GM19025 (cell line): ENCODE data around the gene ZNF473.
A peak's percentile ranks its signal among the peaks of the same experiment; 100 is the strongest.

Experiments used
- ATAC-seq: cut with Tn5 transposase; IDR thresholded peaks from one replicate; pipeline ENCODE4 v1.9.1; 2021; ENCODE audit warnings: mild to moderate bottlenecking, low read depth, moderate library complexity; ENCODE audit not compliant: unreplicated experiment

The ZNF473 gene

DNA sequence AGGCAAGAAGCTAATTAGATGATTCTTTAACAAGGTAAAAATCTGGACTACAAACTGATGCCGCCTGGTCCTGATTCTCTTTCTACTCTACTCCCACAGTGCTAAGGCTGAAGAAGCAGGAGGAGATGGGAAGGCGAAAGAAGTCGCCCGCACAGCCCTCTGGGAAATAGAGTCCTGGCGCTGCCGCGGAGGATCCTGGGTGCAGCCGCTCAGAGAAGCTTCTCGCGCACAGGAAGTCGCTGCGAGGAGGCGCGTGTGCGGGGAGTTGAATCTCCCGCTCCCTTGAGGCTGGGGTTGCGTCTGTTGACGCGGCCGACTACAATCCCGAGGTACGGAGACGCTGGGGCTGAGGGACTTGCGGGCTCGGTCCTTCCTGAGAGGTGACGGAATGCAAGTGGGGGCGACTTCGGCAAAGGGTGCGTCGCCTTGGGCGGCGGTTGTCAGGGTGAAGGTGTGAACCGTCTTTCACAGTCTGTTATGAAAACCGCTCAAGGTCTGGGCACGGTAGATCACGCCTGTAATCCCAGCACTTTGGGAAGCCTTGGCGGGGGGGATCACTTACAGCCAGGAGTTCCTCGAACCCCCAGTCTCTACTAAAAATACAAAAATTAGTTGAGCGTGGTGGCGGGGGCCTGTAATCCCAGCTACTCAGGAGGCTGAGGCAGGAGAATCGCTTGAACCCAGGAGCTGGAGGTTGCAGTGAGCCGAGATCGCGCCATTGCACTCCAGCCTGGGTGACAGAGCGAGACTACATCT lies at the start of gene ZNF473:
ZNF473 (plus strand) TSS at position 212 of the 756 bp plus-strand sequence. CDS start 5,078 bp downstream, outside the sequence.
- ATAC-seq = peak; percentile 56

DNA sequence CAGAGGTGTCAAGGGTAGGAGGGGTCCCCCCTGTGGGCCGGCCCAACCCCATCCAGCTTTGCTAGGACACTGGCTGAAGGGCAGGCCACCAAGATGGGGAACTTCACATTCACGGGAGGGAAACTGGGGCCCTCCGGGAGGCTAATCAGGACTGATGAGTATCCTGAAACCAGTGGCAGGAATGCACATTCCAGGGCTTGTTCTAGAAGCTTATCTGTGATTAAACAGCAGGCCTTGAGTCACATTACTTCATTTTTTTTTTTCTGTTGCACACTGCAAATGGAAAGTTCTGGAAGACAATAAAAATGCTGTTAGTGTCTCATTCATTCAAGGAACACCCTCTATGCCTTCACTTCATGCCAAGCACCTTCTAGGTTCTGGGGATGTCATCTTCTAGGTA lies 49.3 kb upstream of the ZNF473 start:
- no peak for ATAC-seq

DNA sequence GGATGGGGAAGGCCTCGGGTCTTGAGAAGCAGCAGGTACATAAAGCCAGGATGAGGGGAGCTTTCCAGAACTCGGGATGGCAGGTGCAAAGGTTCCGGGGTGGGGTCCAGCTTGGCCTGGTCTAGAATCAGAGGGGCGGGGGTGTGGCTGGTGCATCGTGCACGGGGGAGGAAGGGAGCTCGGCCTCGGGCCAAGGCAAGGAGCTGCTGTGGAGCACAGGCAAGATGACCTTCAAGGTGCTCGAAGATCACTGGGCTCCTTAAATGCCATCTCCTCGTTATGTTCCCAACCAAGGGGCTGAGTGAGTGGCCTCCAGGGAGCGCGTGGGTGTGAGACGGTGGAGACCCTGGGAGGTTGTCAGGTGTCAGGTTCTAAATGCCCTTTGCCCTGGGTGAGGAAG lies 48.7 kb upstream of the ZNF473 start:
- no peak for ATAC-seq

DNA sequence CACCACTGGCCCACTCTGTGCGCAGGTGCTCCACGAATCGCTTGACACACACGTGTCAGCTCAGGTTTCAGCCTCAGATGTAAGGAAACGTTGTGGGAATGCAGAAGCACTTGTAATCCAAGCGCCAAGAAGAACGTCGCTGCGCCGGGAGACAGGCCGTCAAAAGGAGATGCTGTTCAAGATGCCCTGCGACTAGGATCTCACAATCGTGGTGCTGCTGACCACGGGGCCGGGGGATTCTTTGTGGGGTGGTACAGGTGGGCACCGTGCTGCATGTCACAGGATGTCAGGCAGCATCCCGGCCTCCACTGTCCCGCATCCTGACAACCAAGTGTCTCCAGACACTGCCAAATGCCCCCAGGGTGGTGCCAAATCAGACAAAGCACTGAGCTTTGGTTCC lies 47.9 kb upstream of the ZNF473 start:
- no peak for ATAC-seq

DNA sequence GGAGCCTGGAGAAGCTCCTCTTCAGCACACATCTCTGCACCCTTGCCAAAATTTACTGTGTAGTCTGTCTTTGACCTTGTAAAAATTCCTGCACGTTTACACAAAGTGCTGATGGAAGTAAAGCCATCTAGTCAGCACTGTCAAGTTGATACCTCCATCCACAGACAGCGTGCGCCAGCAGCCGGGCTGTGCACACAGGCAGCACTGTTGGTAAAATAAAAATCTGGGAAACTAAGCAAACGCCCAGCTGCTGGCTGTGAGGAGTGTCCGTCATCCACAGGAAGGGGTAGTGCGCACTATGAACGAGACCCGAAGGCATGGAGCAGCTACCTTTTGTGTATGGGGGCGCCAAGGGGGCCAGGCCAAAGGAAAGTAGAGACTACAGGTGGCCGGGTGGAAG lies 47.5 kb upstream of the ZNF473 start:
- ATAC-seq = no peak

DNA sequence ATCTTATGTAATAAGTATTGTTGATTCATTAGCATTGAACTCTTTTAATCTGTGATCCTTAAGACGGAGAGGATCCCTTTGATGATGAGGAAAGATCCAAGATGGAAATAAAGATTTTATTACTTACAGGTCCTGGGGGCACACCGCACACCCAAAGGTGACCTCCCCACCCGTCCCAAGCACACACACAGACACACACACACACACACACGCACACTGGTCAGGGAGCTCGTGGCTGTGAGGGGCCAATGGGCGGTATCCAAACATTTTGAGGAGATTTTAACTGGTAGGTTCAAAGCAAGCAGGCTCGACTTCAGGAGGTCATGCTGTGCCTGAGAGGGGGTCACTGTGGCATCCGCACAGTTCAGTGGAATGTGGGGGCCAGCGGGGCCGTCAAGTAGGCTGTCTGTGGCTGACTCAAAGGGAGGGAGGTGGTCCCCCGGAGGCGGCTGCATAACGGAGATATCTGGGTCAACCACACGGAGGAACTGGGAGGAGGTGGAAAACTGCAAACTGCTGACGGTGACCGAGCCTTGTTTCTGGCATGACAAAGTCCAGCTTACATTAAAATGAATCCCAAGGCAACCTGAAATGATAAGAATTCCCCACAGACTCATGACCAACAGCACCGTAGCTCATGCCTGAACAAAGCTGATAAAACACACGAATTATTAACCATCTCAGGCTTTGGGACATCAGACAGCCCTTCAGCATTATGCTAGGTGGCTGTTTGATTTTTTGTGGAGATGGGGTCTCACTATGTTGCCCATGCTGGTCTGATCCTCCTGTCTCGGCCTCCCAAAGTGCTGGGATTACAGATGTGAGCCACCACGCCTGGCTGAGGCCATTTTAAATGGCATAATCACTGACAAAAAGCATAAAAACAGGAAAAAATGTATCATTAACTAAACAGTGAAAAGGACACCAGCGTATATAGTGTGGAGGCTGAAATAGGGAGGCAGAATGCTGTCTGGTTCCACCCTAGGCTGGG lies 43.9 kb upstream of the ZNF473 start:
- ATAC-seq = no peak

DNA sequence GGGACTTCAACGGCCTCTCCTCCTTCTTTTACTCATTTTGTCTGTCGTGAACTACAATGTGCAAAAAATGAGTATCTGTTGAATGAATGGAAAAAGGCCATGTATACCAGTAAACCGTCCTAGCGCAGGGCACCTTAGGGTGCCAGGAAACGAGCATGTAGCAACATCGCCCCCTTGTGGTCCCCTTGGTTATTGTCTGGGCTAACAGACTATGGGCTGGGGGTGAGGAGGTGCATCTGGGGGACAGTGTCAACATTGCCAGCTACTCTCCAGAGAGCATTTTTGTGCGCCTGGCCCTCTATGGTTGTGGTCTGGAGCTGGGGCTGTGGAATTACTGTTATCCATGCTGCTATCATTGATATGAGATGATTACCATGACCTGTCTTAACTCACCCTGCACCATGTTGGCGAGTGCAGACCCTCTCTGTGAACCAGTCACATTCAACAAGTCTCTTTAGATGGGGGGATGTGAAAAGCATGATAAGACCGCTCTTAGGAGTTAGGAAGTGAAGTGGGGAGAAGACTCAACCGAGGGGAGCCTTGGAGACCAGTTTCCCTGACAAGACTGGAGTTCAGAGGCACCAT lies 42.1 kb upstream of the ZNF473 start:
- ATAC-seq = no peak

DNA sequence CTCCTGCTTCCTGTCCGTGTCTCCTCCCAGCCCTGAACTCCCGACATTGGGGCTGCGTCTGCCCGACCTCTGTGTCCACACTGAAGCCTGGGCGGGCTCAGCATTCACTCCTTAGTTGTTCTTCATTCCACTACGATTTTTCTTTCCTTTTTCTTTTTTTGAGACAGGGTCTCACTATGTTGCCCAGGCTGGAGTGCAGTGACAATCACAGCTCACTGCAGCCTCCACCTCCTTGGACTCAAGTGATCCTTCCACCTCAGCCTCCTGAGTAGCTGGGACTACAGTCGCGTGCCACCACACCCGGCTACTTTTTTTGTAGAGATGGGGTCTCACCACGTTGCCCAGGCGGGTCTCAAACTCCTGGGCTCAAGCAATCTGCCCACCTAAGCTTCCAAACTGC lies 41.3 kb upstream of the ZNF473 start:
- ATAC-seq = no peak

DNA sequence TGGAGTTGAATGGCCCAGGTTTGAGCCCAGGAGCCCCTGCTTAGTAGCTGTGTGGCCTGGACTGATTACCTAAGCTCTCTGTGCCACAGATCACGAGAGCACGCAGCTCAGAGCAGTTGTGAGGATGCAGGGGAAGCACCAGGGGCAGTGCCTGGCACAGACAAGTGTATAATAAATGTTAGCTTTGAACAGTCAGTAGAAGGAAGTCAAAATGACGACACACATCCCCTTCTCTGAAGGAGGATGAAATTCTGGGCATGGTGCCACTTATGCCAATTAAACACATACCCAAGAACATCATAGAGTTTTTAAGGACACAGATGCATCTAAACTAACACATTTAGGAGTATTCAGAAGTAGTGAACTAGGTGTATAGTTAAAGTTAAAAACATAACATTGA lies 39.9 kb upstream of the ZNF473 start:
- ATAC-seq = no peak

DNA sequence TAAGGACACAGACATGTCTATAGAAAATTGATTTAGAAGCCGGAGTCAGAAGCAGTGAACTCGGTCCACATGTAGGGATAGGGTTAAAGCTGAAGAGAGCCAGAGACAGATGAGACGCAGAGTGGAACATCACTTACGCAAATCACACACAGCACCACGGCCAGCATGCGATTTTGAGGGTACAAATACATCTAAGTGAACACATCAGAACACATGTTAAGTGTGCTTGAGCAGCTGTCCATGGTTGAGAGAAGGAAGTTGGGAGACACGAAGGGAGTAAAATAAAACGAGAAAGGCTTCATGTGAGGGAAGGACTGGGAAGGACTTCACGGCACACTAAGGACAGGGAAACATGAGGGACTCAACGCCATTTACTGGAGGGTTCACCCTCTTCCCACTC lies 39.5 kb upstream of the ZNF473 start:
- ATAC-seq = no peak

DNA sequence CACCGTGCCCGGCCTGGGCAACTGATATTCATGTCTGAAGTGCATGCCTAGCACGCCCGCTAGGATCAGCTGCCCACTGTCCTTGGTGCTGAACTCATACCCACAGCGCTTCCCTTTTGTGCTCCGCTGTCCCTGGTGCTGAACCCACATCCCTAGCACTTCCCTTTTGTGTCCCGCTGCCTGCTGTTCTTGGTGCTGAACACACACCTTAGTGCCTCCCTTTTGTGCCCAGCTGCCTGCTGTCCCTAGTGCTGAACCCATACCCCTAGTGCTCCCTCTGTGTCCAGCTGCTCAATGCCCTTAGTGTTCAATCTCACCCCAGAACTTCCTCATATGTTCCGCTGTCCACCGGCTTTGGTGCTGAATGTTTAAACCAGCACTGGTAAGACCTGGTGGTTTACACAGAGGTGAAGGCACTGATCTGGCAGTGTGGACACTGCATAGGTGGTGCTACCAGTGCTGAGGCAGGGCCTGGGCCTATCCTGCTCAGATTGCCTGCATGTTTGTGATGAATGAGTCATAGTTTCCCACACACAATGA lies 38.6 kb upstream of the ZNF473 start:
- no peak for ATAC-seq

DNA sequence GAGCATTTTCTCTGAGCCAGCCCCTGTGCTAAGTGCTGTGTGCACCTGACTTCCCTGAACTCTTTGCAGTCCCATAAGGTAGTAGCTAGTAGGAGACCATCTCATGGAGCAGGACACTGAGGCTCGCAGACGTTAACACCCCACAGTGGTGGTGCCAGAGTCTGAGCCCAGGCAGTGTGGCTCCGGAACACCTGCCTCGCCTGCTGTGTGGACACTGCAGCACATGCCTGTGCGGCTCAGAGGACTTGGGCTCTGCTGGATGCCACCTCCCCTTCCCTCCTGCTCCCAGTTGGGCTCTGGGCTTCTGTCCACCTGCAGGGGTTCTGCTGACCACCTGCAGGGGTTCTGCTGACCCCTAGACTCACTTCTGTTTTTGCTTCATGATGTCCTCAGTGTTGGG lies 37.8 kb upstream of the ZNF473 start:
- ATAC-seq = no peak

DNA sequence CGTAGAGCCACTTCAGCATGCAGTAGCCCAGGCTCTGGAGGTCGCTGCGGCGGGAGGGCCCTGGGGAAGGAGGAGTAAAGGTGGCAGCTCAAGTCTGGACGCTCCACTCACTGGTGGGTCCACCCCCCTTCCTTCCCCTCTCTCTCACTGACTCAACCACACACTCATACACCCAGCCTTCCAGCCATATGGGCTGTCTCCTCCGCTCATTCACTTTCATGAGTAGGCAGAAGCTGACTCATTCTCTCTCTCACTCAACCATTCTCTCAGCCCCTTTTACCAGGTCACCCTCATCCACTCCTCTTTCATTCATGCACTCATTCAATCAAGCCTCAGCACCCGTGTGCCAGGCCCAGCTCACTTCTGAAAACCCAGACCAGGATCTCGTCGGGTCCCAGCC lies 37.4 kb upstream of the ZNF473 start:
- no peak for ATAC-seq

DNA sequence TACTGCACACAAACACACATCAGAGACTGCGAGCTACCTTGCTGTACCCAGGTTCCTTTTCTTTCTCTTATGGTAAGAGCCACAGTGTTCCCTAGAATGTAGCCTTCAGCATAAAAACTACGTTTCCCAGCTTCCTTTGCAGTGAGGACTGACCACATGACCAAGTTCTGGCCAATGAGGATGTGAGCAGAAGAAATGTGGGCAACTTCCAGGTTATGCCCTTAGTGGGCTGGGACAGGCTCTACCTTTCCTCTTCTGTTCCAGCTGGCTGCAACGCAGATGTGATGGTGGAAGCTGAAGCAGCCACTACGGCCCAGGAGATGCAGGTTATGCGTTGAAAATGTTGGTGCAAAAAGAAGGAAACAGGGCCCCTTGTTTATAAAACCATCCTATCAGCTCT lies 28.1 kb upstream of the ZNF473 start:
- no peak for ATAC-seq

DNA sequence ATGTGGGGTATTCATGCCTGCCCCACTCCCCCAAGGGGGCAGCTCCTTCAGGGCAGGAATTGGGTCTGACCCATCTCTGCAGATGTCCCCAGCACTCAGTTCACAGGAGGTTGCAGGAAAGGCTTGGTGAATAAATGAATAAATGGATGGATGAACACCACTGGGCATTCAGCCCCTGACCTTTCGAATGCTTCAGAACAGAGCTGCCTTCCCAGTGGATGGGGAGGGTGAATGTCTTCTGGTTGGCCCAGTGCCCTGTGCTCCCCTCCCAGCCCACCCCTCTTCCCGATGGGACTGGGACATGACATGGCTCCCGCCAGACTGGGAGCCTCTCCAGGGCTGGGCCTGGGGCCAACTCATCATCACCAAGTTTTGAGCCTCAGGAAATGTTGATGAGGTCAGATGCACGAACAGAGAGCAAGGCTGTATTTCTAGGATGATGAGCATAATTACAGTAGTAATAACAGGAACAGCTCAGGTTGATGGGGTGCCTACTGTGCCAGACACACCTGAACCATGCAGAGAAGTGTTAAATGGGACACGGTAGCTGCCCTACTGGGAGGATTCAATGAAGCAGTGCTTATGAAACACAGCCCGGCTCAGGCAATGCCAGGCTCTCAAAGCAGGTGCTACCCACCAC lies 26.3 kb upstream of the ZNF473 start:
- no peak for ATAC-seq

DNA sequence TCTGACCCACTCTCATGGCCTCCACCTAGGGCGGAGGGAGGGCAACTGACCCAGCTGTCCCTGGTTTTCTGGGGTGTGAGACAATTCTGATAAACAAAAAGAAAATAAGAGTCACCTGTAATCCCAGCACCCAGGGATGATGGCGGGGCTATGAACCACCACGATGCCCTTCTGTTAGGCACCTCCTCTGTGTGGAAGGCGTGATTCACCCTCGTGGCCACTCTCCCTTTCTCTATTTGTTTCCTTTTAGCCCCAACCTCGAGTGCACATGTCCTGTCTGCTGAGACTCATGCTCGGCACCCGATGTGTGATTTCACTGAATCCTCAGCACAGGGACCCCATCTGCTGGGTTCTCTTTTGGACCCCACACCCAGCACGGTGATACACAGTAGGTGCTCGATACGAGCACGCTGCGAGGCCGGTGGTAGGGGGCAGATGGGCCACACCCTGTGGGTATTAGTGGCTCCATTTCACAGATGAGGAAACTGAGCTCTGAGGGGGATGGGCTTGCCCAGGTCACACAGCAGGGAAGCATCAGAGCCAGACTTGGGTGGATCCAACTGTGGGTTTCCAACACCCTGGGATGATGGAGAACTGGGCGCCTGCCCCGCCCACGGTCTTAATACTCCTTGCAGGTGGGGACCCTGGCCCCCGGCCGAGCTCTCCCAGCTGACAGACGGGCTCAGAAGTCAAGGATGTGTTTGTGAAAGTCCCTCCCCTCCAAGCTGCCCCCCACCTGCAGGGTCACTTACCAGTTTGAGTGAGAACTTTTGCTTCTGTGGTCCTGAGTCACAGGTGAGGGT lies 25.6 kb upstream of the ZNF473 start:
- ATAC-seq = no peak

DNA sequence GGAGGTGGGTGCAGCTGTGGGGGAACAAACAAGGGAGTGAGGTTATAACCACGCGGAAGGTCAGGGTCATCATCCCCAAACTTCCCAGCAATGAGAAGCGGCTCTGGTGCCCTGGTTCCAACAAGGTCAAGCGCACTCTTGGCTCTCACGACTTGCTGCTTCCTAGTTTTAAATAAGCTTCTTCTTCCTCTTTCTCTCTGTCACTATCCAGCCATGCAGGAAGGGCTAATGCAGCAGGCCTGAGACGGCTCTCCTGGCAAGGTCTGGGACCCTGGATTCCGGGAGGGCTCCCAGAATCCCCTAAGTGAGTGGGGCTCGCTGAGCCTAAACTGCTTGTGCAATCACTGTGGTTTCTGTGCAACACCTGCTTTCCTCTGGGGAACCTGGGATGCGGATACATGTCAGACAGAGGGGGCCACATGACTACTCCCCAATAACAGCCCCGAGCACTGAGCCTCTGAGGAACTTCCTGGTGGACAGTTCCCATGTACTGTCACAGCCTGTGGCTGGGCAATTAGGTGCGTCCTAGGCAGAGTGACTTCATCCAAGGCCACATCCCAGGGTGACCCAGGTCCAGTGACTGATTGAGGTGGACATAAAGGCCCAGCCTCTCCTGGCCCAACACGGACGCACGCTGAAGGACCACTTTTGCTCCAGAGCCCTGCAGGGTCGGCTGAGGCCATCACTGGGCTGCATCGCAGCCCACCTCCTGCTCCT lies 24.8 kb upstream of the ZNF473 start:
- ATAC-seq = no peak

DNA sequence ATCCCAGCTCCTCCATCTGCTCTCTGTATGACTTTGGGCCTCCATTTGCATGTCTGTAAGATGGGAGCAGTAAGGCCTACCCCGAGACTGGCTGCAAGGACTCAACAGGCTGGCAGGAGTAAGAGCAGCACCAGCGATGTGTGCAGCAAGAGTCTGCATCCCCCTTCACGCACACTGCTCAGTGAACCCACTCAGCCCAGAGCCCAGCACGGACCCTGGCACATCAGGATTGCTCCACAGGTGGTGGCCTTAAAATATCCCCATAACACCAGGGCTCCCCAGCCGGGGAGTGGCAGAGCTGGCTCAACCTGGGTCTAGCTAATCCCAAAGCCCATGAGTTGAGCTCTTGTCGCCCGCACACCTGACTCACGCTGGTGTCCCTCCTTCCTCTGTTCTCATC lies 24.0 kb upstream of the ZNF473 start:
- ATAC-seq = no peak

DNA sequence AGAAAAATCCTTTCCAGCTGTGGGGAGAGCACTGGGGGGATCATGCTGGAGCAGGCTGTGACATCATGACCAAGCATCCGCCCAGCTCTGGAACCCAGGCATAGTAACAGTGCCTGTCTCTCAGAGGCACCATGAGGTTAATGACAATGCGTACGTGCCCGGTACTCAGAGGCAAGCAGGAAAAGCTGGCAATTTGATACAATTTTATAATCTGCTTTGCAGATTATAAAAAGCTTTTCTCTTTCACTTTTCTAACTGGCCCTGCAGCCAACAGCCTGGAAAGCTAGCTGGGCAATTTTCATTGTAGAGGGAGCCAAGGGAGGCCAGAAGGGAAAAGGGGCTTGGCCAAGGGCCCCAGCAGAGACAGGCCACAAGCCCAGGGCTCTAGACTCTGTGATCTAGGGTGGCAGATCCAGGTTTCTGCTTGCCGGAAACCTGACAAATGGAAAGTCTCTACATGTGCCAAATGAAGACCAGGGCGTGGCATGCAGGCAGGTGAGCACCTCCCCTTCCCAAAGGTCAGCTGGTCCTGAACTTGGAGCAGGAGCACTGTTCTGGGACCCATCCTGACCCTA lies 23.3 kb upstream of the ZNF473 start:
- ATAC-seq = no peak
